ENCODE results near the gene SNX30. TPM values are rescaled to one million over a fixed set of nuclear protein-coding genes. Genes with fewer than 3 reads are reported as not detected.

SNX30 gene
- total and polyA plus RNA-seq, 4 experiments from 2014 or later = 0.73 to 10.9 (median 7.4) TPM

DNA sequence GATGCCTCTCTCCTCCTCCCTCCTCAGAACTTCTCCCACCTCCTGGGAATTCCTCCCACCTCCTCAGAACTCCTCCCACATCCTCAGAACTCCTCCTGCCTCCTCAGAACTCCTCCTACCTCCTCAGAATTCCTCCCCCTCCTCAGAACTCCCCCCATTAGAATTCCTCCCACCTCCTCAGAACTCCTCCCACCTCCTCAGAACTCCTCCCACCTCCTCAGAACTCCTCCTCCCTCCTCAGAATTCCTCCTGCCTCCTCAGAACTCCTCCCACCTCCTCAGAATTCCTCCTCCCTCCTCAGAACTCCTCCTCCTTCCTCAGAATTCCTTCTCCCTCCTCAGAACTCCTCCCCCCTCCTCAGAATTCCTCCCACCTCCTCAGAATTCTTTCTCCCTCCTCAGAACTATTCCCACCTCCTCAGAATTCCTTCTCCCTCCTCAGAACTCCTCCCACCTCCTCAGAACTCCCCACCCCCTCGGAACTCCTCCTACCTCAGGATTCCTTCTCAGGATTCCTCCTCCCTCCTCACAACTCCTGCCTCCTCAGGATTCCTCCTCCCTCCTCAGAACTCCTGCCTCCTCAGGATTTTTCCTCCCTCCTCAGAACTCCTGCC lies 116.2 kb downstream of the SNX30 start:
- no peak overlapping the region for H3K27ac ChIP-seq (ENCODE audit: low read depth, low read length)
- H3K36me3 Mint-ChIP-seq = peaks cover 38 to 59% of the 10 kb centered on the region in 2 donors
- CTCF ChIA-PET (ENCODE audit: partially characterized antibody) = no interaction called here

DNA sequence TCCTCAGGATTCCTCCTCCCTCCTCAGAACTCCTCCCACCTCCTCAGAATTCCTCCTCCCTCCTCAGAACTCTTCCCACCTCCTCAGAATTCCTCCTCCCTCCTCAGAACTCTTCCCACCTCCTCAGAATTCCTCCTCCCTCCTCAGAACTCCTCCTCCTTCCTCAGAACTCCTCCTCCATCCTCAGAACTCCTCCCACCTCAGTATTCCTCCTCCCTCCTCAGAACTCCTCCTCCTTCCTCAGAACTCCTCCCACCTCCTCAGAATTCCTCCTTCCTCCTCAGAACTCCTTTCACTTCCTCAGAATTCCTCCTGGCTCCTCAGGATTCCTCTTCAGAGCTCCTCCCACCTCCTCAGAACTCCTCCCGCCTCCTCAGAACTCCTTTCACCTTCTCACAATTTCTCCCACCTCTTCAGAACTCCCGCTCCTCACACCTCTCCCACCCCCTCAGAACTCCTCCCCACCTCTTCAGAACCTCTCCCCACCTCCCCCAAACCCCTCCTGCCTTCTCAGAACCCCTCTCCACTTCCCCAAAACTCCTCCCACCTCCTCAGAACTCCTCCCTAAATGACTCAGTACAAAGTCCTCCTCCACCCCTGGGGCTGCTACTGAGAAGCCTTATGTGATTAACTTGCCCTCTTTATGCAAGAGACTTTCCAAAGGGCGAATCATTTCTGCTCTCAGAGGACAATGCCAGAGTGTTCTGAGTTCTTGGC lies 116.9 kb downstream of the SNX30 start:
- peaks cover 42 to 66% of the 10 kb centered on the region in 2 donors for H3K36me3 Mint-ChIP-seq
- CTCF ChIA-PET (ENCODE audit: partially characterized antibody) = no interaction called here
- DNase-seq = no peak
- H3K4me3 ChIP-seq (ENCODE audit: low read length in 2 of 2) = no peak overlapping the region
- no peak overlapping the region for H3K27ac ChIP-seq (ENCODE audit: low read depth, low read length)
- H3K27me3 Mint-ChIP-seq = no peaks in the 10 kb centered on the region
- peaks cover 0 to 9% (median 3%) of the 10 kb centered on the region in 4 donors for H3K4me1 Mint-ChIP-seq
- no peaks in the 10 kb centered on the region for H3K27me3 ChIP-seq (ENCODE audit: insufficient read depth, low read length)
- H3K27ac Mint-ChIP-seq = peak overlapping the region in 3 of 7 donors; percentile 2 to 42 (median 36)
- H3K36me3 ChIP-seq (ENCODE audit: insufficient read depth, low read length) = peaks cover 3% of the 10 kb centered on the region
- intact Hi-C loops (cut with micrococcal nuclease) = no loop called here
- H3K9me3 Mint-ChIP-seq = no peaks in the 10 kb centered on the region
- H3K4me1 ChIP-seq (ENCODE audit: insufficient read depth, low read length) = no peaks in the 10 kb centered on the region
- POLR2A ChIA-PET (ENCODE audit: partially characterized antibody) = no interaction called here
- no peak overlapping the region for H3K4me3 Mint-ChIP-seq
- no peaks in the 10 kb centered on the region for H3K9me3 ChIP-seq (ENCODE audit: control insufficient read depth in 1 of 2, low read length in 2 of 2)

More for the DNA sequence above, 116.2 kb downstream of the SNX30 start:
- DNase-seq = no peak
- no peaks in the 10 kb centered on the region for H3K9me3 ChIP-seq (ENCODE audit: control insufficient read depth in 1 of 2, low read length in 2 of 2)
- POLR2A ChIA-PET (ENCODE audit: partially characterized antibody) = no interaction called here
- H3K4me3 ChIP-seq (ENCODE audit: low read length in 2 of 2) = no peak overlapping the region
- peaks cover 0 to 9% (median 3%) of the 10 kb centered on the region in 4 donors for H3K4me1 Mint-ChIP-seq
- intact Hi-C loops (cut with micrococcal nuclease) = no loop called here
- H3K36me3 ChIP-seq (ENCODE audit: insufficient read depth, low read length) = peaks cover 3% of the 10 kb centered on the region
- H3K27me3 ChIP-seq (ENCODE audit: insufficient read depth, low read length) = no peaks in the 10 kb centered on the region
- no peaks in the 10 kb centered on the region for H3K9me3 Mint-ChIP-seq
- no peak overlapping the region for H3K27ac Mint-ChIP-seq
- no peaks in the 10 kb centered on the region for H3K27me3 Mint-ChIP-seq
- H3K4me3 Mint-ChIP-seq = no peak overlapping the region
- no peaks in the 10 kb centered on the region for H3K4me1 ChIP-seq (ENCODE audit: insufficient read depth, low read length)

DNA sequence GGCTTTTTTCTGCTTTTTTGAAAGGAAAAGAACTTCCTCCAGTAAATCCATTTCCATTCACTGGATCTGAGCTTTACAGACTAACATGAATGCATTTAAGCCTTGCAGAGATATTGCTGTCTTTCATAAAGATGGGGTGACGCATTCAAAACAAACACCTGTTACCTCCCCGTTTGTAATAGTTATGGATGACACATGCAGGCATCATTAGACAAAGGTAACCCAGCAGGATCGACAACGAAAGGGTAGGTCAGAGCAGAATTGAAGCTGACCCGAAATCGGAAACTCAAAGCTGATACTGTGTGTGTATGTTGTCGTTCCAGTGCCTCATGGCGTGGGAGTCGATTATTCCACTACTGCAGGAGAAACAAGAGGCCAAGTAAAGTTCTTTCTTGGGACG lies 117.9 kb downstream of the SNX30 start:
- ChIA-PET CTCF (ENCODE audit: partially characterized antibody) (no interaction called here), POLR2A (ENCODE audit: partially characterized antibody) (no interaction called here)
- Histone ChIP-seq H3K36me3 (ENCODE audit: insufficient read depth, low read length) (peaks cover 3% of the 10 kb centered on the region), H3K27me3 (ENCODE audit: insufficient read depth, low read length) (no peaks in the 10 kb centered on the region), H3K4me1 (ENCODE audit: insufficient read depth, low read length) (no peaks in the 10 kb centered on the region), H3K9me3 (ENCODE audit: control insufficient read depth in 1 of 2, low read length in 2 of 2) (no peaks in the 10 kb centered on the region), H3K27ac (ENCODE audit: low read depth, low read length) (no peak overlapping the region), H3K4me3 (ENCODE audit: low read length in 2 of 2) (no peak overlapping the region)
- H3K4me1 Mint-ChIP-seq = peaks cover 0 to 7% (median 3%) of the 10 kb centered on the region in 4 donors
- H3K27ac Mint-ChIP-seq = no peak overlapping the region
- no peak for DNase-seq
- H3K4me3 Mint-ChIP-seq = no peak overlapping the region
- H3K27me3 Mint-ChIP-seq = no peaks in the 10 kb centered on the region
- no peaks in the 10 kb centered on the region for H3K9me3 Mint-ChIP-seq
- intact Hi-C loops (cut with micrococcal nuclease) = no loop called here
- peaks cover 50 to 69% of the 10 kb centered on the region in 2 donors for H3K36me3 Mint-ChIP-seq

DNA sequence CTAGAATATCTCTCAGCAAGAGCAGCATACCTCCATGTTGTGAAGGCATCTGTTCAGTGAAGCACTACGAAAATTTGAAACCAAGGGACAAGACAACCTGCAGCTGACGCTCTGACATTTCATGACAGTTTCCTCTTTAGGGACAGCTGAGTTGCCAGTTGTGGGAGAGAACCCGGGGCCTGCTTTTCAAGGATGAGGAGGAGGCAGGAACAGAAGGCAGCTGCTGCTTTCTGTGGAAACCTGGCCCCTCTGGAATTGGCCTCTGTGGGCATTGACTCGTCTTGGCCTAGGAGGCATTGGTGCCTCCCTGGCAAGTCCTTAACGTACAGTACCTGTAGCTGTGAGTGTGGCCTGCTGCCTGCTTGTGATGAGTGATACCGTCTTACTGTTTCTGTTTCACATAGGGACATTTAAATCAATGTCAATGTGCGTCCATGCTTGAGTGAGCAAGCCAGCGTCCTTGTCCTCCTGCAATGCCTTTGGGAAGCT lies 118.5 kb downstream of the SNX30 start:
- intact Hi-C loops (cut with micrococcal nuclease) = no loop called here
- no peaks in the 10 kb centered on the region for H3K4me1 ChIP-seq (ENCODE audit: insufficient read depth, low read length)
- H3K4me3 ChIP-seq (ENCODE audit: low read length in 2 of 2) = no peak overlapping the region
- ChIA-PET POLR2A (ENCODE audit: partially characterized antibody) (no interaction called here), CTCF (ENCODE audit: partially characterized antibody) (interaction anchor here (0.8 kb wide), 1 partner anchor 9 kb away, joined by 3 read pairs; no protein-coding TSS in a partner anchor)
- Mint-ChIP-seq H3K27me3 (no peaks in the 10 kb centered on the region), H3K4me1 (peaks cover 0 to 3% (median 1%) of the 10 kb centered on the region in 4 donors), H3K36me3 (peaks cover 51 to 63% of the 10 kb centered on the region in 2 donors), H3K27ac (peak overlapping the region in 1 of 7 donors; percentile 50), H3K4me3 (no peak overlapping the region), H3K9me3 (no peaks in the 10 kb centered on the region)
- no peaks in the 10 kb centered on the region for H3K27me3 ChIP-seq (ENCODE audit: insufficient read depth, low read length)
- no peak for DNase-seq
- H3K36me3 ChIP-seq (ENCODE audit: insufficient read depth, low read length) = peaks cover 3% of the 10 kb centered on the region
- H3K9me3 ChIP-seq (ENCODE audit: control insufficient read depth in 1 of 2, low read length in 2 of 2) = no peaks in the 10 kb centered on the region
- H3K27ac ChIP-seq (ENCODE audit: low read depth, low read length) = no peak overlapping the region

DNA sequence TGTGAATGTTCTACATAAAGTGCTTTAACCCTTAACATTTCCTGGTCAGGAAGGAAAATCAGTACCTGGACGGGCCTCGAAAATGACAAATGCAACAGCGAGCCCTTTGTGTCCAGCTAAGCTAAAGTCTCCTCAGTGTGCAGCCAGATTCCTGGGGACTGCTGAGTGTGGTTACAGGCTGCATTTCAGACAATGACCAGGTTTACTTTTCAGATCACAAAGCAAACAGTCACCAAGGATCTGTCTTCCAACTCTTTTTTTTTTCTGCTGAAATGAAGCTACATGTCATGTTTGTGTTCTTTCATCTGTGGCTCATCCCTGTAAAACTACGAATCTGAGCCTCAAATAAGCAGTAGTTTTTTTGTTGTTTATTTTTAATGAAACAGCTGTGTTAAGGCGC lies 119.4 kb downstream of the SNX30 start:
- no peak overlapping the region for H3K27ac Mint-ChIP-seq
- Histone ChIP-seq H3K36me3 (ENCODE audit: insufficient read depth, low read length) (peaks cover 3% of the 10 kb centered on the region), H3K9me3 (ENCODE audit: control insufficient read depth in 1 of 2, low read length in 2 of 2) (no peaks in the 10 kb centered on the region), H3K4me1 (ENCODE audit: insufficient read depth, low read length) (no peaks in the 10 kb centered on the region), H3K4me3 (ENCODE audit: low read length in 2 of 2) (no peak overlapping the region), H3K27me3 (ENCODE audit: insufficient read depth, low read length) (no peaks in the 10 kb centered on the region), H3K27ac (ENCODE audit: low read depth, low read length) (no peak overlapping the region)
- ChIA-PET POLR2A (ENCODE audit: partially characterized antibody) (no interaction called here), CTCF (ENCODE audit: partially characterized antibody) (interaction anchor here (0.8 kb wide), 1 partner anchor 8 kb away, joined by 3 read pairs; no protein-coding TSS in a partner anchor)
- H3K9me3 Mint-ChIP-seq = no peaks in the 10 kb centered on the region
- H3K4me1 Mint-ChIP-seq = peaks cover 0 to 3% (median 1%) of the 10 kb centered on the region in 4 donors
- H3K27me3 Mint-ChIP-seq = no peaks in the 10 kb centered on the region
- no peak overlapping the region for H3K4me3 Mint-ChIP-seq
- H3K36me3 Mint-ChIP-seq = peaks cover 51 to 67% of the 10 kb centered on the region in 2 donors
- DNase-seq = no peak
- intact Hi-C loops (cut with micrococcal nuclease) = no loop called here

DNA sequence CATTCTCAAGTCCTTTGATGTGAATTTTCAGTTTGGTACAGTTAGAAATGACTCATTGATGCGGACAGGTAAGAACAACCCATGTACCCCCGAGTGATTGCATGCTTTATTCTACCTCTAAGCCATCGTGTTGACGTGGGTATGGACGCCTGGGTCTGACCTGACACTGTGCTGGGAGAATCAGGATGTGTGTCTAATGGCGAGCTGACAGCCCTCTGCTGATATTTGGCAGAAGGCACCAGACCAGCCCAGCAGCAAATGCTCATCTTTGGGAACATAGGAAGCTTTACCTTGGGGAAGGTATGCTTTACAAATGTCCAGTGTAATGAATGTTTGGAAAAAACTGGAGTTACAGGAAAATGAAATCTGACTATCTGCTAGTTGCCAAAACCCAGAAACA lies 120.0 kb downstream of the SNX30 start:
- Mint-ChIP-seq H3K9me3 (no peaks in the 10 kb centered on the region), H3K36me3 (peaks cover 54 to 68% of the 10 kb centered on the region in 2 donors), H3K27me3 (no peaks in the 10 kb centered on the region), H3K4me3 (no peak overlapping the region), H3K27ac (no peak overlapping the region), H3K4me1 (peaks cover 0 to 3% (median 1%) of the 10 kb centered on the region in 4 donors)
- CTCF ChIA-PET (ENCODE audit: partially characterized antibody) = no interaction called here
- no peaks in the 10 kb centered on the region for H3K9me3 ChIP-seq (ENCODE audit: control insufficient read depth in 1 of 2, low read length in 2 of 2)
- no peaks in the 10 kb centered on the region for H3K36me3 ChIP-seq (ENCODE audit: insufficient read depth, low read length)
- H3K4me3 ChIP-seq (ENCODE audit: low read length in 2 of 2) = no peak overlapping the region
- no peaks in the 10 kb centered on the region for H3K4me1 ChIP-seq (ENCODE audit: insufficient read depth, low read length)
- no peak for DNase-seq
- intact Hi-C loops (cut with micrococcal nuclease) = no loop called here
- POLR2A ChIA-PET (ENCODE audit: partially characterized antibody) = no interaction called here
- no peaks in the 10 kb centered on the region for H3K27me3 ChIP-seq (ENCODE audit: insufficient read depth, low read length)
- no peak overlapping the region for H3K27ac ChIP-seq (ENCODE audit: low read depth, low read length)

DNA sequence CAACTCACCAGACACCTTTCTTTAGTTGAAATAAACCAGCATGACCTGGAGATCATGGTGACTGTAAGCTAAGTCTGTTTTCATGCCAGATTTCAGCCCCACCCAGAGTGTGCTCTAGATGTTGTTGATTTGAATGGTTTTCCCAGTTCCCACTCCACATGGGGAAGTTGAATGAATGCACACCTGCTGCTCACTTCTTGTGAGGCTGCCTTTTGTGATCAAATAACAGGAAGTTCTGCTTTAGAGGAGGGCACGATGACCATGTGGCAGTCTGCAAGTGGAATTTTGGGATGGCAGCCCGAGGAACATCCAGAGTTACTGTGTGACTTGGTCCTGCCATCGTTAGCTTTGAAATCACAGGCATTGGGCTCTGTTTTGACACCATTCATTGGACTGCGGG lies 121.5 kb downstream of the SNX30 start:
- H3K27me3 ChIP-seq (ENCODE audit: insufficient read depth, low read length) = no peaks in the 10 kb centered on the region
- intact Hi-C loops (cut with micrococcal nuclease) = no loop called here
- no peak overlapping the region for H3K27ac ChIP-seq (ENCODE audit: low read depth, low read length)
- Mint-ChIP-seq H3K9me3 (no peaks in the 10 kb centered on the region), H3K27me3 (no peaks in the 10 kb centered on the region), H3K4me1 (peaks cover 0 to 3% (median 0%) of the 10 kb centered on the region in 4 donors), H3K27ac (no peak overlapping the region), H3K36me3 (peaks cover 62 to 70% of the 10 kb centered on the region in 2 donors), H3K4me3 (no peak overlapping the region)
- H3K4me3 ChIP-seq (ENCODE audit: low read length in 2 of 2) = no peak overlapping the region
- H3K4me1 ChIP-seq (ENCODE audit: insufficient read depth, low read length) = no peaks in the 10 kb centered on the region
- ChIA-PET POLR2A (ENCODE audit: partially characterized antibody) (no interaction called here), CTCF (ENCODE audit: partially characterized antibody) (no interaction called here)
- no peaks in the 10 kb centered on the region for H3K9me3 ChIP-seq (ENCODE audit: control insufficient read depth in 1 of 2, low read length in 2 of 2)
- H3K36me3 ChIP-seq (ENCODE audit: insufficient read depth, low read length) = no peaks in the 10 kb centered on the region
- DNase-seq = no peak

Data from CD4-positive, alpha-beta memory T cell (primary cell).